ENCODE data around the gene CRTC2.
A peak's percentile ranks its signal among the peaks of the same experiment; 100 is the strongest.
"Not testable (repeated sequence)": the region's sequence is repeated elsewhere in the genome, so short reads cannot be mapped to it uniquely, and the experiment has no call there.

The CRTC2 gene

DNA sequence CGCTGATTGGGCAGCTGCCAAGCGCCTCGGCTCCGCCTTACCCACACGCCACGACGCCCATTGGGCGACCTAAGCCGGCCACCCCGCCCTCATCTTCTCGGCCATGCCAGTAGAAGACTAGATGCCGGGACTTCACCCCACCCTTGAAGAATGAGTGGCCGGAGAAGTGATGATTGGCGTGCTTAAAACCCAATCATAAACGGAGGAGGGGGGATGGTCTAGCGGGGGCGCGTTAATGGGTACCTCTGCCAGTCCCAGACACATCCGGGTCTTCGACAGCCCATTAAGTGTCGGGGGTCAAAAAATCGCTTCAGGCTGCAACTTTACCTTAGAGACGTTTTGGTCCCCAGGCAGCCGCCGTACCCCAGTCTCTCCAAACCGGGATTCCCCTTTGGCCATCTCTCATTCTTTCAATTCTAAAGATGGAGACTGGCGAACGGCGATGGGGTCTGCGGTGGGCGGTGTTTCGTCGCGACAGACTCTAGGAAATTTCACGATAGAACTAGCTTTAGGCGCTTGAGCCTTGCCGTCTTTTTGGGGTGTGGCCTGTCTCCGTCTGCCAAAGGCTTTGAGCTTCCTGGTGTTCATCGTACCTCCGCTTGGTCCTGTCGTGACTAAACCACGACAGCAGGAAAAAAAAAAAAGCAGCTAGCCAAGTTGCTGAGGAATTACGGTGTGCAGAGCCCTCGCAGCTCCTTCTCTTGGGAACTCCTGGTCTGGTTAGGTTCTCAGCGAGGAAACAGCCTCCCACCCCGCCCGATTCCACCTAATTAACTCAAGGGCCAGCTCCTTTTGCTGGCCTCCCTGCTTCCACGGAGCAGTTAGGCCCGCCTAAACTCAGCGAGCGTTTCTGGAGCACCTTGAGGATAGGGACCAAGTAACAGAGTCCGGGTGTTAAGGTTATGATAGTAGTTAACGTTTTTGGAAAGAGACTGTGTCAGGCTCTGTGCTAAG, 35.2 kb downstream of the CRTC2 start, which contains the start of gene GATAD2B:
Gene GATAD2B (minus strand): TSS at position 1 of the 954 bp plus-strand sequence. CDS start 94,625 bp downstream, outside the sequence.
- DNase-seq = peak; percentile 100

DNA sequence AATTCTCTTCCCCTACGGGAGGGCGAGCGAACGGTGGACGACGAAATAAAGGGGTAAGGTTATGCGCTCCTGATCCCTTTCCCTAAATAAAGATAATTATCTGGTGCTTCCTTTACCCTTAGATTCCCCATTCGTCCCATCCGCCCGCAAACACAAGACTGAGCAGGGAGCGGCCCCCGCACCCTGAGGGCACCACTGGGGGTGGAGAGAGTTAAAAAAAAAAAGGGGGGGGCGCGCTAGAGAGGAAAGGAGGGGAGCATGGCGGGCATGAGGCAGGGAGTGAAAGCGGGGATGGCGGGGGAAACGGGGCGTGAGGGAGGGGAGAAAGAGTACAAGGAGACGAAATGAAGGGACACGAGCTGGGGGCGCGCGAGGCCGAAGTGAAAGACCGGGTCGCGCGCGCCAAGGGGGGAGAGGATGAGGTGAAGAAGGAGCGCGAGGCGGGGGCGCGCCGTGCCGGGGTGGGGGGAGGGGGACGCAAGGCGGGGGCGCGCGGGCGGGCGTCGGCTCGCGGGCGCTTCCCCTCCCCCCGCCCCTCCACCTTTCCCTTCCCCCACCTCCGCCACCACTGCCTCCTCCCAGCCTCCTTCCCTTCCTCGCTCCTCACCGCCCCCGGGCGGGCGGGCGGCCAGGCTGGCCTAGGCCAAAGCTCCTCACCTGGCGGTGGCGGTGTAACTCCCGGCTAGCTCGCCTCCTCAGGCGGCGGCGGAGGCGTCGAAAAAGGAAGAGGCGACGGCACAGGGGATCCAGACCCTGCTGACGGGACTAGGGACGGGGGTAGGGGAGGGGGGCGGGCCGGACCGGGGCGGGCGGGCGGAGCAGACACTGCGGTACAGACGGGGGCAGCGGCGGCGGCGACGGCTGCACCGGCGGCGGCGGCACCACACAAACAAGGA, 36.1 kb downstream of the CRTC2 start:
- peak; percentile 95 for DNase-seq

DNA sequence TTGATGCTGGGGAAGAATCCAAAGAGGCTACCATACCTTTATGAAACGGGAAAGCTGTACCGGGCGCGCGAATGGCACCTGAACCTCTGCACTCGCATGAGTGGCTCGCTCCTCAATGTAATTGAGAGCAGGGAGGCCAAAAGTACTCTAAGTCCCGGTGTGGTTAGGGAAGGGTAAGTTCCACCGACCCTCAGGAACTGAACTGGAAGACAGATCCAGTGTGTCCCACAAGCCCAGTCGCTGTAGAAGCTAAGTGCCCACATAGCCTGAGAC, 36.7 kb downstream of the CRTC2 start:
- peak; percentile 73 for DNase-seq

DNA sequence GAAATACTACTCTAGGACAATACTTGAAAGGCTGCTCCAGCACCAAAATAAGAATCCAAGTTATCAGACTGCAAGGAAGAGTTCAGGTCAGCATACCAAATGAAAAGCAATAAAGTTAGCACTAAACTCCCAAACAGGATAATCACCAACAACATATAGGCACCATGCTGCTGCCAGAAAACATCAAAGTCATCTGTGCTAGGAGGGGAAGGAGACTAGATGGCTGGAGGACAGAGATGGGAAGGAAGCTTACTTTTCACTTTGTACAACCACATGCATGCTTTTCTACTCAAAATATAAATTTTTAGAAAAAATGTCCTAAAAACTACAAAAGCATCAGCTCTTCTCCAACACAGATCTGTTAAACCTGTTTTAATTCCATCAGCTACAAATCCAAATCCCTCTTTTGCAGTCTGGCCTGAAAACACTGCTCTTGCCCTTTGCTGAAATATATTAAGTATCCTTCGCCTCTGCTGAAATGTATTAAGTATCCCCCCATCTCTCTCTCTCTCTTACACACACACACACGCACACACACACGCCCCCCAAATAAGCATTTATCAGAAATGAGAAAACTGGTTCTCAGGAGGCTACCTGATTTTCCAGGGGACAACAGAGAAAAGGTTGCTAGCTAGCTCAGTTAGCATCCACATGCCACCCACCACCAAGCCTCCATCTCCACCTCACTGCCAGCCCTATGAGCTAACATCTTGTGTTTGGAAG, 37.2 kb downstream of the CRTC2 start:
- DNase-seq = no peak

- peak; percentile 49 for DNase-seq
Observed at GRCh38 chr1:153919876-153920852, 38.2 kb downstream of the CRTC2 start.

DNA sequence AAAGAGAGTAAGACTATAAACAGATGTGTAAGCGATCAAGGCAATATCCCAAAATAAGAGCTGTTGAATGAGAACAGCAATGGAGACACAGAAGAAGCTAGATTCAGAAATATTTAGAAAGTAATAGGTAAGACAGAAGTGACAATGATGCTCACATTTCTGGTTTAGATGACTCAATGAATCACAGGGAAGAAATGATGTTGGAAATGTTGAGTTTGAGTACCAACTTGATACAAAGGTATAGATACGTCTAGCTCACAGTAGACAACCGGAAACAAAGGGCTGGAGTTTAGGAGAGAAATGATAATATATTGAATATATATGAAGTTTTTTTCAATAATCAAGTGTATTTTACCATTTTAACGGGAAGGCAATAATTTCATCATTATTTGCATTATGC, 42.1 kb downstream of the CRTC2 start:
- no peak for DNase-seq

DNA sequence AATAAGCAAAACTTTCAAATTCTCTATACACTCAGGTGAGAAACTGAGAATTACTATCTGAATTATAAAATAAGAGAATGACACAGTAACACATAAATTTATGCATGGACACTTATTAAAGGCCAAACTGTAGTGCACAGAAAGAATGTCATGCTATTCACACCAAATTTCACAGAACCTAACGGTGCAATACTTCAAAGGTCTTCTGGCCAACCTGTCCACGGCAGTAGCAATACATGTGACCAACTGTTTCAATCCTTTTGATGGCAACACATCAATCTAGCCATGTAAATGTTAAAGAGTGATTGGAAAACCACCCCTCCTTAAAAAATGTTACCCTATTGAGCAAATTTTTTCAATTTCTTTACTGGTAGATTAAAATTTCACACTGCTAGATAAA, 46.1 kb downstream of the CRTC2 start:
- no peak for DNase-seq

GRCh38 chr1:153910560-153910959, 47.9 kb downstream of the CRTC2 start:
- not testable (repeated sequence) for DNase-seq

DNA sequence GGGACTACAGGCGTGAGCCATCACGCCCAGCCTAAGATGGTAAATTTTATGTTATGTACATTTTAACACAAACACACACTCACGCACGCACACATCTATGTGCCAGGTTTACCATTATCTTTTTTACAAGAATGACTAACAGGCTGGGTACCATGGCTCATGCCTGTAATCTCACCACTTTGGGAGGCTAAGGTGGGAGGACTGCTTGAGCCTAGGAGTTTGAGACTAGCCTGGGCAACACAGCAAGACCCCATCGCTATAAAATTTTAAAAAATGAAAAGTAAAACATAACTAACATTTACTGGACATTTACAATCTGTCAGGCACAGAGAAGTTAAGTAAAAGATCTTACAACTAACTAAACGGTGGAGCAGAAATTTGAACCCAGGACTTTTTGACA, 50.3 kb downstream of the CRTC2 start:
- DNase-seq = no peak

DNA sequence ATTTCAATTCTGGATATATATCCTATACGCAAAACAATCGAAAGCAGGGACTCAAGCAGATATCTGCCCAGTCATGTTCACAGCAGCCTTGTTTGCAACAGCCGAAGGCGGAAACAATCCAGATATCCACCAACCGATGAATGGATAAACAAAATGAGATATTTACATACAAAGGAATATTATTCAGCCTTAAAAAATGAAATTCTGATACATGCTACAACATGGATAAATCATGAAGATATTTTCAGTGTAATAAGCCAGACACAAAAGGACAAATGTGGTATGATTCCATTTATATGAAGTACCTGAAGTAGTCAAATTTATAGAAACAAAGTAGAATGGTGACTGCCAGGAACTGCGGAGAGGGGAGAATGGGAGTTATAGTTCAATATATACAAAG, 51.3 kb downstream of the CRTC2 start:
- DNase-seq = no peak

GRCh38 chr1:153906396-153906795, 52.0 kb downstream of the CRTC2 start:
- no peak for DNase-seq

DNA sequence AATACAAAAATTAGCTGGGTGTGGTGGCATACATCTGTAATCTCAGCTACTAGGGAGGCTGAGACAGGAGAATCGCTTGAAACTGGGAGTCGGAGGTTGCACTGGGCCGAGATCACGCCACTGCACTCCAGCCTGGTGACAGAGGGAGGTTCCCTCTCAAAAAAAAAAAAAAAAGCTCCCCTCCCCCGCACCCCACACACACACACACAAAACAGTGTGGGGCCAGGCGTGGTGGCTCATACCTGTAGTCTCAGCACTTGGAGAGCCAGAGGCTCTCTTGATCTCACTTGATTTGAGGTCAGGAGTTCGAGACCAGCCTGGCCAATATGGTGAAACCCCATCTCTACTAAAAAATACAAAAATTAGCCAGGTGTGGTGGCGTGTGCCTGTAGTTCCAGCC, 52.5 kb downstream of the CRTC2 start:
- DNase-seq = not testable (repeated sequence)

- no peak for DNase-seq
Observed at GRCh38 chr1:153903841-153904455, 54.5 kb downstream of the CRTC2 start.

- no peak for DNase-seq
Observed at GRCh38 chr1:153899509-153899908, 58.9 kb downstream of the CRTC2 start.

Measured in NCI-H69 (cell line).